ENCODE data around the gene AR. TPM values are rescaled to one million over a fixed set of nuclear protein-coding genes. Genes with fewer than 3 reads are reported as not detected.

Gene AR
- total RNA-seq, 2 donors from 2014 or later: 77.4 to 119 TPM

- intact Hi-C loops (cut with DNase I): no loop called here
- no peak for TF ChIP-seq CTCF (IDR thresholded peaks at IDR 0.05)
- TF ChIP-seq POLR2AphosphoS5 (IDR thresholded peaks at IDR 0.05): no peak
- TF ChIP-seq POLR2A (IDR thresholded peaks at IDR 0.05): no peak
These were observed 38.6 kb downstream of the AR start for GRCh38 chrX:67582436-67582835.

GRCh38 chrX:67583171-67583570, 39.4 kb downstream of the AR start:
- Histone ChIP-seq H3K4me3 (no peak overlapping the region), H3K9me3 (no peaks in the 10 kb centered on the region), H3K36me3 (no peaks in the 10 kb centered on the region), H3K27ac (no peak overlapping the region), H3K27me3 (replicated peaks; ENCODE audit: insufficient read depth) (no peaks in the 10 kb centered on the region), H3K4me1 (replicated peaks) (no peaks in the 10 kb centered on the region)
- 95% methylated on average over 1 of the region's 1 CpG for WGBS
- no peak for DNase-seq (ENCODE audit: low spot score)
- TF ChIP-seq POLR2AphosphoS5 (IDR thresholded peaks at IDR 0.05) (no peak), POLR2A (IDR thresholded peaks at IDR 0.05) (no peak), CTCF (IDR thresholded peaks at IDR 0.05) (no peak)
- intact Hi-C loops (cut with DNase I): no loop called here

More at GRCh38 chrX:67582436-67582835, 38.6 kb downstream of the AR start:
- Histone ChIP-seq H3K4me3 (no peak overlapping the region), H3K36me3 (no peaks in the 10 kb centered on the region), H3K27me3 (replicated peaks; ENCODE audit: insufficient read depth) (no peaks in the 10 kb centered on the region), H3K9me3 (no peaks in the 10 kb centered on the region), H3K4me1 (replicated peaks) (no peaks in the 10 kb centered on the region), H3K27ac (no peak overlapping the region)
- 88% methylated on average over 4 of the region's 4 CpGs for WGBS
- no peak for DNase-seq (ENCODE audit: low spot score)

GRCh38 chrX:67585401-67585800, 41.6 kb downstream of the AR start:
- no peaks in the 10 kb centered on the region for H3K27me3 ChIP-seq (replicated peaks; ENCODE audit: insufficient read depth)
- no peaks in the 10 kb centered on the region for H3K4me1 ChIP-seq (replicated peaks)
- no peaks in the 10 kb centered on the region for H3K9me3 ChIP-seq
- H3K36me3 ChIP-seq: no peaks in the 10 kb centered on the region
- intact Hi-C loops (cut with DNase I): no loop called here
- TF ChIP-seq POLR2AphosphoS5 (IDR thresholded peaks at IDR 0.05): no peak
- TF ChIP-seq POLR2A (IDR thresholded peaks at IDR 0.05): no peak
- TF ChIP-seq CTCF (IDR thresholded peaks at IDR 0.05): no peak
- WGBS: 77% methylated on average over 3 of the region's 3 CpGs
- no peak overlapping the region for H3K4me3 ChIP-seq
- H3K27ac ChIP-seq: no peak overlapping the region
- DNase-seq (ENCODE audit: low spot score): no peak

GRCh38 chrX:67587946-67588624, 44.3 kb downstream of the AR start:
- peak; percentile 4 for DNase-seq (ENCODE audit: low spot score)
- H3K4me3 ChIP-seq: no peak overlapping the region
- TF ChIP-seq CTCF (IDR thresholded peaks at IDR 0.05) (no peak), POLR2AphosphoS5 (IDR thresholded peaks at IDR 0.05) (no peak), POLR2A (IDR thresholded peaks at IDR 0.05) (no peak)
- 31% methylated on average over 3 of the region's 3 CpGs for WGBS
- no peaks in the 10 kb centered on the region for H3K4me1 ChIP-seq (replicated peaks)
- no peak overlapping the region for H3K27ac ChIP-seq
- H3K9me3 ChIP-seq: no peaks in the 10 kb centered on the region
- no peaks in the 10 kb centered on the region for H3K36me3 ChIP-seq
- no peaks in the 10 kb centered on the region for H3K27me3 ChIP-seq (replicated peaks; ENCODE audit: insufficient read depth)
- intact Hi-C loops (cut with DNase I): no loop called here
